Mesenchymal stem cell (in vitro differentiated cells and primary cell): ENCODE results near the gene HNF4A.

ENCODE experiments used
- DNase-seq: peaks from one replicate; pipeline ENCODE4 v3.0.0-alpha.2; 2013
- H2AFZ ChIP-seq: one replicate; pipeline ENCODE4 v1.6.1; 2013; ENCODE audit warnings: low read depth, mild to moderate bottlenecking, control low read depth, inconsistent platforms, low read length, moderate library complexity
- H2AK5ac ChIP-seq: 2 replicates; pipeline ENCODE4 v1.6.1; 2013; ENCODE audit warnings: low read length, moderate library complexity, mild to moderate bottlenecking, inconsistent platforms; ENCODE audit not compliant: severe bottlenecking
- H2BK120ac ChIP-seq: one replicate; pipeline ENCODE4 v1.6.1; 2013; ENCODE audit warnings: low read depth, mild to moderate bottlenecking, inconsistent platforms, low read length, moderate library complexity
- H2BK12ac ChIP-seq, 2 experiments: one replicate each; pipeline ENCODE4 v1.6.1; 2013; ENCODE audit warnings: inconsistent platforms in 2 of 2, low read length in 2 of 2, mild to moderate bottlenecking in 2 of 2, moderate library complexity in 2 of 2, control low read depth in 1 of 2
- H2BK15ac ChIP-seq: one replicate; pipeline ENCODE4 v1.6.1; 2013; ENCODE audit warnings: mild to moderate bottlenecking, low read depth, inconsistent platforms; ENCODE audit not compliant: poor library complexity, severe bottlenecking
- H2BK5ac ChIP-seq: 2 replicates; pipeline ENCODE4 v1.6.1; 2013; ENCODE audit warnings: low read depth, mild to moderate bottlenecking, low read length, control low read depth, inconsistent platforms; ENCODE audit not compliant: poor library complexity, severe bottlenecking
- H3K14ac ChIP-seq, 2 experiments: one replicate each; pipeline ENCODE4 v1.6.1; 2013; ENCODE audit warnings: inconsistent platforms in 2 of 2, low read length in 2 of 2, control low read depth in 1 of 2, mild to moderate bottlenecking in 1 of 2, moderate library complexity in 1 of 2
- H3K18ac ChIP-seq, 2 experiments: one replicate each; pipeline ENCODE4 v1.6.1; 2013; ENCODE audit warnings: inconsistent platforms in 2 of 2, low read length in 2 of 2, control low read depth in 1 of 2, low read depth in 1 of 2, mild to moderate bottlenecking in 1 of 2
- H3K23ac ChIP-seq, 2 experiments: one replicate each; pipeline ENCODE4 v1.6.1; 2013; ENCODE audit warnings: inconsistent platforms in 2 of 2, low read length in 2 of 2, mild to moderate bottlenecking in 2 of 2, moderate library complexity in 2 of 2, control low read depth in 1 of 2
- H3K27ac ChIP-seq: 2 replicates; pipeline ENCODE4 v1.5.1; 2013; ENCODE audit warnings: mild to moderate bottlenecking, moderate library complexity, low read length, control low read depth, inconsistent platforms; ENCODE audit not compliant: poor library complexity, severe bottlenecking
- H3K27me3 ChIP-seq, 2 experiments: 2 replicates each; pipeline versions ENCODE4 v1.6.1 to v1.7.0; 2013; ENCODE audit warnings: low read length in 2 of 2, mild to moderate bottlenecking in 2 of 2, moderate library complexity in 2 of 2, control low read depth in 1 of 2, inconsistent platforms in 1 of 2; ENCODE audit not compliant: control insufficient read depth in 1 of 2, insufficient read depth in 1 of 2
- H3K36me3 ChIP-seq, 2 experiments: 2 replicates each; pipeline versions ENCODE4 v1.6.1 to v1.7.0; 2013; ENCODE audit warnings: low read length in 2 of 2, control low read depth in 1 of 2, inconsistent platforms in 1 of 2, low read depth in 1 of 2, mild to moderate bottlenecking in 1 of 2; ENCODE audit not compliant: insufficient read depth in 2 of 2, control insufficient read depth in 1 of 2
- H3K4ac ChIP-seq, 2 experiments: one replicate each; pipeline ENCODE4 v1.6.1; 2013; ENCODE audit warnings: inconsistent platforms in 2 of 2, low read length in 2 of 2, mild to moderate bottlenecking in 2 of 2, moderate library complexity in 2 of 2, control low read depth in 1 of 2, low read depth in 1 of 2
- H3K4me1 ChIP-seq: 2 replicates; pipeline ENCODE4 v1.6.1; 2013; ENCODE audit warnings: low read depth, low read length, control low read depth; ENCODE audit not compliant: control insufficient read depth, insufficient read depth
- H3K4me2 ChIP-seq: 2 replicates; pipeline ENCODE4 v1.6.1; 2013; ENCODE audit warnings: low read length, mild to moderate bottlenecking, inconsistent platforms; ENCODE audit not compliant: poor library complexity, severe bottlenecking
- H3K4me3 ChIP-seq, 2 experiments: 2 replicates each; pipeline versions ENCODE4 v1.5.1 to v1.7.0; 2013; ENCODE audit warnings: low read length in 2 of 2, mild to moderate bottlenecking in 2 of 2, control low read depth in 1 of 2, low read depth in 1 of 2; ENCODE audit not compliant: insufficient read depth in 1 of 2
- H3K79me1 ChIP-seq: replicated peaks from 2 replicates; pipeline ENCODE4 v1.6.1; 2013; ENCODE audit warnings: mild to moderate bottlenecking, control low read depth, low read length, inconsistent platforms; ENCODE audit not compliant: poor library complexity, severe bottlenecking
- H3K9ac ChIP-seq: 2 replicates; pipeline ENCODE4 v1.7.0; 2013; ENCODE audit warnings: mild to moderate bottlenecking, low read length, moderate library complexity
- H3K9me3 ChIP-seq: 2 replicates; pipeline ENCODE4 v1.7.0; 2013; ENCODE audit warnings: mild to moderate bottlenecking, low read length; ENCODE audit not compliant: control insufficient read depth
- H4K8ac ChIP-seq: one replicate; pipeline ENCODE4 v1.6.1; 2013; ENCODE audit warnings: inconsistent platforms, mild to moderate bottlenecking, low read length, moderate library complexity
- H4K91ac ChIP-seq: one replicate; pipeline ENCODE4 v1.6.1; 2013; ENCODE audit warnings: mild to moderate bottlenecking, low read length, inconsistent platforms
- WGBS: methylation state at CpG from one replicate; pipeline ENCODE4 v1.1.7; 2013; ENCODE audit warnings: mixed read lengths; 5-methylcytosine and 5-hydroxymethylcytosine counted together

The HNF4A gene

DNA sequence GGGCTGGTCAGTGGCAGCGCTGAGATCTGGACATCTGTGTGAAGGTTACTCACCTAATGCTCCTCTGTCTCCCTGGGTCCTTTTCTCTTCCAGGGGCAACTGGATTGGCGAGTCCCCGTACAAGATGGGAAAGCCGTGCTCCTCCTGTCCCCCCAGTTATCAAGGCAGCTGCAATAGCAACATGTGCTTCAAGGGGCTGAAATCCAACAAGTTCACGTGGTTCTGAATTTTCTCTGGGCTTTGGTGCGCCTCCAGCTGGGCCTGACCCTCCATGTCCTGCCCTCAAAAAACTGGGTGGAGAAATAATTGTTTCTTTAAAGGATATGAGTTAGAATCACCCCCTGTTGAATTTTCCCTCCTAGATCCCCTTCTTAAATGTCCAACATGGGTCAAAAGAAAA is 4.9 kb upstream of the HNF4A start:
- no peak overlapping the region for H3K23ac ChIP-seq
- H4K8ac ChIP-seq: no peak overlapping the region
- no peak overlapping the region for H3K9ac ChIP-seq
- H3K4me2 ChIP-seq: no peak overlapping the region
- no peak overlapping the region for H2AFZ ChIP-seq
- no peak overlapping the region for H3K18ac ChIP-seq
- H3K27ac ChIP-seq: no peak overlapping the region
- no peaks in the 10 kb centered on the region for H3K36me3 ChIP-seq
- no peak overlapping the region for H2BK15ac ChIP-seq
- no peaks in the 10 kb centered on the region for H3K79me1 ChIP-seq
- no peak overlapping the region for H4K91ac ChIP-seq
- no peak overlapping the region for H3K14ac ChIP-seq
- H2AK5ac ChIP-seq: no peak overlapping the region
- H2BK5ac ChIP-seq: no peak overlapping the region
- DNase-seq: no peak
- 95% methylated on average over 6 of the region's 6 CpGs for WGBS
- H3K9me3 ChIP-seq: no peaks in the 10 kb centered on the region
- H3K4ac ChIP-seq: no peak overlapping the region
- no peaks in the 10 kb centered on the region for H3K4me1 ChIP-seq
- peaks cover 8 to 29% of the 10 kb centered on the region in 2 experiments for H3K27me3 ChIP-seq
- H3K4me3 ChIP-seq: no peak overlapping the region
- H2BK12ac ChIP-seq: no peak overlapping the region
- H2BK120ac ChIP-seq: no peak overlapping the region

DNA sequence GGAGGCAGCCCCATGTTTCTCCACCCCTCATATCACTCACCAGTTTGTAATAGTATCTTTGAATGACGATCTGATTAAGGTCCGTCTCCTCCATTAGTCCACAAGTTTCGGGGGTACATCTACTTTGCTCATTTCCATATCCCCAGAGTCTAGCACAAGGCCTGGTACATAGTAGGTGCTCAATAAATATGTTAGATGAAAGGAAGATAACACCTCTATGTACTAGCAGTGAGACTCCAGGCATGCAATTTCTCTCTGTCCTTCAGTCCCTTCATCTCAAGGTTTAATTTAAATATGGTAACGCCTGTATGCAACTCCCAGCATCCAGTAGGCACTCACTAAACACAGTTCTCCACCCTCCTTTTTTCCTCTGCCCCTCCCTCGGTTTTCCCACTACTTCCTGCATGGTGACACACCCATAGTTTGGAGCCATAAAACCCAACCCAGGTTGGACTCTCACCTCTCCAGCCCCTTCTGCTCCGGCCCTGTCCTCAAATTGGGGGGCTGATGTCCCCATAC is 461 bp upstream of the HNF4A start:
- no peak for DNase-seq
- H3K79me1 ChIP-seq: no peaks in the 10 kb centered on the region
- H3K14ac ChIP-seq: no peak overlapping the region
- no peaks in the 10 kb centered on the region for H3K36me3 ChIP-seq
- no peak overlapping the region for H2AFZ ChIP-seq
- no peak overlapping the region for H3K27ac ChIP-seq
- no peak overlapping the region for H2BK15ac ChIP-seq
- H3K27me3 ChIP-seq: peaks cover 31 to 64% of the 10 kb centered on the region in 2 experiments
- H2BK12ac ChIP-seq: no peak overlapping the region
- H4K91ac ChIP-seq: no peak overlapping the region
- WGBS: 86% methylated on average over 5 of the region's 6 CpGs
- H2AK5ac ChIP-seq: no peak overlapping the region
- no peak overlapping the region for H3K9ac ChIP-seq
- H3K4ac ChIP-seq: no peak overlapping the region
- H3K4me1 ChIP-seq: no peaks in the 10 kb centered on the region
- H2BK5ac ChIP-seq: no peak overlapping the region
- no peak overlapping the region for H2BK120ac ChIP-seq
- H4K8ac ChIP-seq: no peak overlapping the region
- H3K4me2 ChIP-seq: no peak overlapping the region
- H3K4me3 ChIP-seq: no peak overlapping the region
- no peak overlapping the region for H3K18ac ChIP-seq
- H3K9me3 ChIP-seq: no peaks in the 10 kb centered on the region
- H3K23ac ChIP-seq: no peak overlapping the region

DNA sequence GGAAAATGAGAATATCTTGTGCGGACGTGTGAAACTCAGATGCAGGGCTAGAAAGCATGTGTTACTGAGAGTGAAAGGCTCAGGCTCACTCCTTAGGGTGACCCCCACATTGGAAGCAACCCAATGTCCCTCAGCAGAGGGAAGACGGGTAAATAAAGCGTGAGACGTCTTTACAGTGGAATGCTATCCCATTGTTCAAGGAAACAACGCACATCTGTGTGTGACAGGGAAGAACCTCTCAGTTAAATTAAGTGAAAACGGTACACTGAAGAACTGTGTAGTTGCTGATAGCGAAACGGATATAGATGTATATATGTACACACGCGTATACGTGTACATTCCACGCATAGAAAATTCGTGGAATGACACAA is 839 bp downstream of the HNF4A start:
- Histone ChIP-seq H2BK5ac (no peak overlapping the region), H3K9ac (no peak overlapping the region), H3K9me3 (no peaks in the 10 kb centered on the region), H3K18ac (no peak overlapping the region), H2BK12ac (no peak overlapping the region), H3K4me2 (no peak overlapping the region), H3K4me1 (no peaks in the 10 kb centered on the region), H2BK15ac (no peak overlapping the region), H2BK120ac (no peak overlapping the region), H4K91ac (no peak overlapping the region), H3K27me3 (peaks cover 32 to 59% of the 10 kb centered on the region in 2 experiments), H4K8ac (no peak overlapping the region), H3K14ac (no peak overlapping the region), H3K4me3 (no peak overlapping the region), H3K79me1 (no peaks in the 10 kb centered on the region), H3K27ac (no peak overlapping the region), H2AK5ac (no peak overlapping the region), H3K4ac (no peak overlapping the region), H3K36me3 (no peaks in the 10 kb centered on the region), H2AFZ (no peak overlapping the region), H3K23ac (no peak overlapping the region)
- WGBS: 88% methylated on average over 14 of the region's 14 CpGs
- DNase-seq: no peak

DNA sequence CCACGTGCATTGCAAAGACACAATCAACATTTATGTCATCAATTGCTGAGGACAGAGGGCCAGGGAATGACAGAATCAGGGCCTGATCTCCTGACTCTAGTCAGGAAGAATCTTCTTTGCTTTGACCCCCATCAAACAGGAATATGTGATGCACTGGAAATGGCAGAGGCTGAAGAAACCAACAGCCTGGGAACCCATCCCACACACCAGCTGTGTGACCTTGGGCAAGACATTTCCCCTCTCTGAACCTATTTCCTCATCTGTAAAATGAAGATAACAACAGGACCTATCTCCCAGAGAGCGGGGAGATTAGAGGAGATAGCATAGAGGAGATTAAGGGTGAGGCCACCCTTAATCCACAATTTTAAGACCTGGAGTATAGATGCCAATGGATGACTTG is 1.5 kb downstream of the HNF4A start:
- no peaks in the 10 kb centered on the region for H3K79me1 ChIP-seq
- no peak for DNase-seq
- no peak overlapping the region for H3K14ac ChIP-seq
- no peak overlapping the region for H2BK15ac ChIP-seq
- no peak overlapping the region for H3K27ac ChIP-seq
- H2BK12ac ChIP-seq: no peak overlapping the region
- H3K4me3 ChIP-seq: no peak overlapping the region
- H3K4ac ChIP-seq: no peak overlapping the region
- no peaks in the 10 kb centered on the region for H3K4me1 ChIP-seq
- WGBS: no CpG with 5 or more reads among the region's 2 CpGs
- H4K8ac ChIP-seq: no peak overlapping the region
- H3K23ac ChIP-seq: no peak overlapping the region
- H3K9me3 ChIP-seq: no peaks in the 10 kb centered on the region
- no peak overlapping the region for H3K18ac ChIP-seq
- H3K4me2 ChIP-seq: no peak overlapping the region
- no peak overlapping the region for H2BK120ac ChIP-seq
- H4K91ac ChIP-seq: no peak overlapping the region
- peaks cover 35 to 63% of the 10 kb centered on the region in 2 experiments for H3K27me3 ChIP-seq
- H2BK5ac ChIP-seq: no peak overlapping the region
- no peak overlapping the region for H3K9ac ChIP-seq
- no peak overlapping the region for H2AK5ac ChIP-seq
- H3K36me3 ChIP-seq: no peaks in the 10 kb centered on the region
- no peak overlapping the region for H2AFZ ChIP-seq
